Skeletal muscle satellite cell (primary cell): ENCODE results near the gene FBXO34.
A peak's percentile ranks its signal among the peaks of the same experiment; 100 is the strongest.
"Not testable (repeated sequence)": the region's sequence is repeated elsewhere in the genome, so short reads cannot be mapped to it uniquely, and the experiment has no call there.

Experiments used
- H3K27me3 ChIP-seq: 2 replicates; pipeline ENCODE4 v1.7.0; 2013; ENCODE audit warnings: low read length; ENCODE audit not compliant: control insufficient read depth, insufficient read depth
- H3K36me3 ChIP-seq: 2 replicates; pipeline ENCODE4 v1.7.0; 2013; ENCODE audit warnings: mild to moderate bottlenecking, control low read depth, low read length; ENCODE audit not compliant: insufficient read depth
- H3K4me1 ChIP-seq: 2 replicates; pipeline ENCODE4 v1.7.0; 2013; ENCODE audit warnings: low read length; ENCODE audit not compliant: control insufficient read depth, insufficient read depth
- H3K4me2 ChIP-seq: 2 replicates; pipeline ENCODE4 v1.7.0; 2013; ENCODE audit warnings: mild to moderate bottlenecking, low read length
- H3K4me3 ChIP-seq: 2 replicates; pipeline ENCODE4 v1.7.0; 2013; ENCODE audit warnings: low read length
- H3K9ac ChIP-seq: 2 replicates; pipeline ENCODE4 v1.7.0; 2013; ENCODE audit warnings: mild to moderate bottlenecking, low read depth, low read length, moderate library complexity
- H3K9me3 ChIP-seq: replicated peaks from 2 replicates; pipeline ENCODE4 v1.7.0; 2013; ENCODE audit warnings: mild to moderate bottlenecking, control low read depth, low read length

Gene FBXO34

GRCh38 chr14:55372825-55373224, 101.6 kb downstream of the FBXO34 start:
- Histone ChIP-seq H3K9ac (no peak overlapping the region), H3K27me3 (no peaks in the 10 kb centered on the region), H3K4me3 (no peak overlapping the region), H3K36me3 (peaks cover 32% of the 10 kb centered on the region), H3K4me2 (no peak overlapping the region), H3K4me1 (peaks cover 4% of the 10 kb centered on the region), H3K9me3 (no peaks in the 10 kb centered on the region)

DNA sequence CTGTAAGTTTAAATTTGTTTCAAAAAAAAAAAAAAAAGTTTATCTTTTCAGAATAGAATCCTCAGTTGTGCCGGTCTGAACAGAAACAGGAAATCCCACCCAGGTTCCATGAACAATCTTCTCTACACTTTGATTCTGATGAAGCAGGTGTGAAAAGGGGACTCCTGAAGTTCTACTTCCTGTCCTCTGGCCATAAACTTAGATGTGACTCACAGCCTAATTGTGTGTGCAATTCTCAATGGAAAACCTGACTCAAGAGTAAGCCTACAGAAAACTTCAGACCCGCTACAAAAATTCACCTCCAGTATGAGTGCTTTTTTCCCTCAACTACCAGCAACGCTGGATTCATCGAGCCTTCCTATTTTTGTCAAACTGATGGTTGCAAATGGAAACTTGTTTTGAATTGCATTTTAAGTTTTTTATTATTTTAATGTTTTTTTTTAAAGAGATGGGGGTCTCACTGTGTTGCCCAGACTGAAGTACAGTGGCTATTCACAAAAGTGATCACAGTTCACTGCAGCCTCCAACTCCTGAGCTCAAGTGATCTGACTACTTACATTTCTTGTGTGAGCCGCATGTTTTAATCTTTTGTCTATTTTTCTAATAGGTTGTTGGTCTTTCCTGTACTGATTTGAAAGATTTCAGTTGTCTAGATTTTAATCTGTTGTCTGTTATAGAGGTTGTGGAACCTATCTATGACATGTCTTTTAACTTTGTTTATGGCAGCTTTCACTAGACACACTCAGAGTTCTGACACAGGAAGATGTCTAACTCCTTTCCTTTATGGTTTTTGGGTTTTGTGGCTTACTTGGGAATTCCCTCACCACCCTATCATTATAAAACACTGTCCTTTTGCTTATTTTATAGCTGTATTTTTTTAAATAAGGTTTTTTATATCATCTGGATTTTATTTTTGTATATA, 102.8 kb downstream of the FBXO34 start:
- Histone ChIP-seq H3K36me3 (peaks cover 24% of the 10 kb centered on the region), H3K4me2 (no peak overlapping the region), H3K27me3 (no peaks in the 10 kb centered on the region)

GRCh38 chr14:55374771-55375170, 103.5 kb downstream of the FBXO34 start:
- Histone ChIP-seq H3K4me1 (peaks cover 4% of the 10 kb centered on the region), H3K9me3 (no peaks in the 10 kb centered on the region), H3K4me2 (no peak overlapping the region), H3K9ac (no peak overlapping the region), H3K4me3 (no peak overlapping the region), H3K27me3 (no peaks in the 10 kb centered on the region), H3K36me3 (peaks cover 21% of the 10 kb centered on the region)

More for the DNA sequence above, 102.8 kb downstream of the FBXO34 start:
- H3K9me3 ChIP-seq = no peaks in the 10 kb centered on the region
- H3K4me1 ChIP-seq = peaks cover 4% of the 10 kb centered on the region
- H3K4me3 ChIP-seq = no peak overlapping the region
- no peak overlapping the region for H3K9ac ChIP-seq

- Histone ChIP-seq H3K9me3 (no peaks in the 10 kb centered on the region), H3K9ac (no peak overlapping the region), H3K36me3 (peaks cover 42% of the 10 kb centered on the region), H3K4me2 (no peak overlapping the region), H3K4me1 (peaks cover 4% of the 10 kb centered on the region), H3K27me3 (no peaks in the 10 kb centered on the region), H3K4me3 (no peak overlapping the region)
These were observed 106.0 kb downstream of the FBXO34 start for GRCh38 chr14:55377236-55377635.

DNA sequence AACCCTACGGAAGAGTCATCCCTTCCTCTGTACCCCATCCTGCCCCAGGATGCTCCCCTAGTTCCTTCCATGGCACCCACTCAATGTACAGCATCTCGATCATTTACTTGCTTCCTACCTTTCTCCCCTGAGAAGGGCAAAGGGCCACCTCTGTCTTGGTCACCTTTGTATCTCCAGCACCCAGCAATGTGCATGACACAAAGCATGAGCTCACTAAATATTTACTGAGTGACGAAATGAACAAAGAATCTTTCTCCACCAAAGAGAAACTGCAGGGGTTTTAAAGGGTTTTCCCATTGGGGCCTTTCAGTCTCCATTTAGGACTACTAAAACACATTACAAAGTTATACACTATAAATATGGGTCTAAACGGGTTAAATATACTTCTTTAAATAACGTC, 109.8 kb downstream of the FBXO34 start:
- no peak overlapping the region for H3K4me2 ChIP-seq
- peaks cover 37% of the 10 kb centered on the region for H3K36me3 ChIP-seq
- no peak overlapping the region for H3K9ac ChIP-seq

DNA sequence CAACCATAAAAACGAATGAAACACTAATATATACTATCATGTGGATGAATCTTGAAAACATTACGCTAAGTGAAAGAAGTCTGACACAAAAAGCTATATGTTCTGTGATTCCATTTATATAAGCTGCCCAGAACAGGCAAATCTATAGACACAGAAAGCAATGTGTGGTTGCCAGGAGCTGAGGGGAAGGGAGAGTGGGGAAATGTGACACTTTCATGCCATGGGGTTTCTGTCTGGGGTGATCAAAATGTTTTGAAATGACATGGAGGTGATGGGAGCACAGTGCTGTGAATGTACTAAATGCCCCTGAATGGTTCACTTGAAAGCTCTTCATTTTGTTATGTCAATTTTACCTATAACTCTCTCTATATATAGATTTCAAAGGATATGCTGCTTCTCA, 110.3 kb downstream of the FBXO34 start:
- Histone ChIP-seq H3K27me3 (no peaks in the 10 kb centered on the region), H3K36me3 (peaks cover 31% of the 10 kb centered on the region), H3K9ac (no peak overlapping the region), H3K4me1 (peaks cover 16% of the 10 kb centered on the region), H3K4me3 (no peak overlapping the region), H3K4me2 (no peak overlapping the region), H3K9me3 (no peaks in the 10 kb centered on the region)

More for the DNA sequence above, 109.8 kb downstream of the FBXO34 start:
- peaks cover 16% of the 10 kb centered on the region for H3K4me1 ChIP-seq
- H3K27me3 ChIP-seq = no peaks in the 10 kb centered on the region
- no peaks in the 10 kb centered on the region for H3K9me3 ChIP-seq
- no peak overlapping the region for H3K4me3 ChIP-seq

GRCh38 chr14:55382483-55382882, 111.3 kb downstream of the FBXO34 start:
- no peak overlapping the region for H3K4me3 ChIP-seq
- H3K4me2 ChIP-seq = no peak overlapping the region
- H3K9ac ChIP-seq = no peak overlapping the region
- peaks cover 24% of the 10 kb centered on the region for H3K36me3 ChIP-seq
- no peaks in the 10 kb centered on the region for H3K9me3 ChIP-seq
- H3K27me3 ChIP-seq = no peaks in the 10 kb centered on the region
- peaks cover 16% of the 10 kb centered on the region for H3K4me1 ChIP-seq

DNA sequence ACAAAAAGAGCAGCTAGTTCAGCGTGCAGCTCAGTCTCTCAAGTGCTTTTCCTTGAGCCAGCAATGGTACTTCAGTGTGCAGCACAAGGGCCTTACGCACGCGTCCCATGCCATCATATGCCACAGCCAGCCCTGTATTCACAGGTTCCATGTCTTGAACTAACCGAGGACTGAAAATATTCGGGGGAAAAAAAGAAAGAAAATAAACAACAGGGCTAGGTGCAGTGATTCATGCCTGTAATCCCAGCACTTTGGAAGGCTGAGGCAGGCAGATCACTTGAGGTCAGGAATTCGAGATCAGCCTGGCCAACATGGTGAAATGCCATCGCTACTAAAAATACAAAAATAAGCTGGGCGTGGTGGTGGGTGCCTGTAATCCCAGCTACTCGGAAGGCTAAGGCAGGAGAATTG, 111.8 kb downstream of the FBXO34 start:
- H3K9me3 ChIP-seq, H3K27me3 ChIP-seq, H3K9ac ChIP-seq, H3K4me3 ChIP-seq: not testable (repeated sequence)
- Histone ChIP-seq H3K4me2 (peak overlapping the region; percentile 45), H3K4me1 (peaks cover 19% of the 10 kb centered on the region), H3K36me3 (peaks cover 22% of the 10 kb centered on the region)

DNA sequence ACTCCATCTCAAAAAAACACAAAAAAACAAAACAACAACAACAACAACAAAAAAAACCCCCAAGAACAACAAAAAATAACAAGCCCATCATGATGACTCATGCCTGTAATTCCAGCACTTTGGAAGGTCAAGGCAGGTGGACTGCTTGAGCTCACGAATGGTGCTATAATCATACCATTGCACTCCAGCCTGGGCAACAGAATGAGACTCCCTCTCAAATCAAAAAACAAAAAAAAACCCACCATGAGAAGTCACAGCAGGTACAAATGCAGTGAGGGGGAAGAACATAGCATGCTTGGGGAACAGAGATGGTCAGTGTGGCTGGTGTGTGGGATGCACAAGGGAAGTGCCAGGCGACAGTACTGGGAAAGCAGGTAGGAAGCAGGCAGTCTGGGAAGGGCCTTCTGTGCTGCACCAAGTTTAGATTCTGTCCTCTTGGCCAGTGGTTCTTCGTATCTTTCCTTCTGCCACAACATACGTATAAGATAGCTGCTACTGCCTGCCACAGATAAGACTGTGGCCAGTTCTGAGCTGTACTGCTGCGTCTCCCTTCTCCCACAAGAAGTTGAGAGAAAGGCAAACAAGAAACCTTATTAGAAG, 112.4 kb downstream of the FBXO34 start:
- no peaks in the 10 kb centered on the region for H3K9me3 ChIP-seq
- H3K27me3 ChIP-seq = no peaks in the 10 kb centered on the region
- peaks cover 24% of the 10 kb centered on the region for H3K4me1 ChIP-seq
- H3K36me3 ChIP-seq = peaks cover 22% of the 10 kb centered on the region
- no peak overlapping the region for H3K4me3 ChIP-seq
- peak overlapping the region; percentile 17 for H3K4me2 ChIP-seq
- no peak overlapping the region for H3K9ac ChIP-seq

DNA sequence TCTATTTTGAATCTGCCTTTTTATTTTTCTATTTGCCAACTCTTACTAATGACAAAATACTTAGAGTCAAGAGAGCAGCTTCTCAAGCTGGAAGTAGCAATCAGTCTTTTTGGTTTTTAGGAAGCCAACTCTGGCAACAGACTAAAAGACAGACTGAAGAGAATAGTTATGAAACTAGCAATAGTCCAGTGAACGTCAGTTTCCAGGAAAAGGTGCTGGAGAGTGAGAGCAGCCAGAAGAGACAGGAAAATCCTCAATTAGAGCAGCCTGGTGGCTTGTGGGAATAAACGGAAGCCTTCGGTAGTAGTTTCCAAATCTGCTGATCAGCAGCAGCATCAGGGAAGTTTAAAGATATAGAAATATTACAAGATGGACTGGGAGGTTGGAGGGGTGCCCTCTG, 113.3 kb downstream of the FBXO34 start:
- H3K4me3 ChIP-seq = no peak overlapping the region
- no peak overlapping the region for H3K4me2 ChIP-seq
- no peaks in the 10 kb centered on the region for H3K9me3 ChIP-seq
- H3K36me3 ChIP-seq = peaks cover 22% of the 10 kb centered on the region
- H3K4me1 ChIP-seq = peaks cover 32% of the 10 kb centered on the region
- H3K9ac ChIP-seq = no peak overlapping the region
- no peaks in the 10 kb centered on the region for H3K27me3 ChIP-seq

- H3K4me3 ChIP-seq = no peak overlapping the region
- peaks cover 8% of the 10 kb centered on the region for H3K36me3 ChIP-seq
- no peak overlapping the region for H3K9ac ChIP-seq
- H3K4me1 ChIP-seq = peaks cover 36% of the 10 kb centered on the region
- H3K4me2 ChIP-seq = no peak overlapping the region
- no peaks in the 10 kb centered on the region for H3K27me3 ChIP-seq
- H3K9me3 ChIP-seq = no peaks in the 10 kb centered on the region
These were observed 115.0 kb downstream of the FBXO34 start for GRCh38 chr14:55386037-55386808.
